ENCODE measurements around the gene LRP5. TPM values are rescaled to one million over a fixed set of nuclear protein-coding genes. Genes with fewer than 3 reads are reported as not detected.

The LRP5 gene
- total RNA-seq, 3 donors from 2014 or later: 23.6 to 48.8 (median 24.5) TPM

DNA sequence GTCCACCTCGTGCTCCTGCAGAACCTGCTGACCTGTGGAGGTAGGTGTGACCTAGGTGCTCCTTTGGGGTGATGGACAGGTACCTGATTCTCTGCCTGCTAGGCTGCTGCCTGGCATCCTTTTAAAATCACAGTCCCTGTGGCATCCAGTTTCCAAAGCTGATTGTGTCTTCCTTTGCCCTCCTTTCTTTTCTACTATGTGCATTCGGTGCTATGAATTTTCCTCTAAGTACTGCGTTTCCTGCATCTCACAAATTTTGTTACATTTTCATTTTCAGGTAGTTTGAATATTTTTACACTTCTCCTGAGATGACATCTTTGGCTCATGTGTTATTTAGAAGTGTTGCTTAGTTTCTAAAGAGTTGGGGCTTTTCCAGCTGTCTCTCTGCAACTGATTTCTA, 117.3 kb downstream of the LRP5 start:
- Histone ChIP-seq H3K4me3 (no peak overlapping the region), H3K27ac (no peak overlapping the region), H3K4me1 (no peaks in the 10 kb centered on the region), H3K27me3 (no peaks in the 10 kb centered on the region), H3K36me3 (peaks cover 7% of the 10 kb centered on the region), H3K9me3 (peaks cover 12 to 14% of the 10 kb centered on the region in 2 donors)
- intact Hi-C loops (cut with DNase I; ENCODE audit: low total_unique reads): no loop called here
- DNase-seq (ENCODE audit: low spot score in 2 of 2): no peak
- TF ChIP-seq POLR2A (IDR thresholded peaks at IDR 0.05): no peak
- TF ChIP-seq, protein P1, sequence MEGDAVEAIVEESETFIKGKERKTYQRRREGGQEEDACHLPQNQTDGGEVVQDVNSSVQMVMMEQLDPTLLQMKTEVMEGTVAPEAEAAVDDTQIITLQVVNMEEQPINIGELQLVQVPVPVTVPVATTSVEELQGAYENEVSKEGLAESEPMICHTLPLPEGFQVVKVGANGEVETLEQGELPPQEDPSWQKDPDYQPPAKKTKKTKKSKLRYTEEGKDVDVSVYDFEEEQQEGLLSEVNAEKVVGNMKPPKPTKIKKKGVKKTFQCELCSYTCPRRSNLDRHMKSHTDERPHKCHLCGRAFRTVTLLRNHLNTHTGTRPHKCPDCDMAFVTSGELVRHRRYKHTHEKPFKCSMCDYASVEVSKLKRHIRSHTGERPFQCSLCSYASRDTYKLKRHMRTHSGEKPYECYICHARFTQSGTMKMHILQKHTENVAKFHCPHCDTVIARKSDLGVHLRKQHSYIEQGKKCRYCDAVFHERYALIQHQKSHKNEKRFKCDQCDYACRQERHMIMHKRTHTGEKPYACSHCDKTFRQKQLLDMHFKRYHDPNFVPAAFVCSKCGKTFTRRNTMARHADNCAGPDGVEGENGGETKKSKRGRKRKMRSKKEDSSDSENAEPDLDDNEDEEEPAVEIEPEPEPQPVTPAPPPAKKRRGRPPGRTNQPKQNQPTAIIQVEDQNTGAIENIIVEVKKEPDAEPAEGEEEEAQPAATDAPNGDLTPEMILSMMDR (IDR thresholded peaks at IDR 0.05): no peak
- TF ChIP-seq POLR2AphosphoS5 (IDR thresholded peaks at IDR 0.05): no peak

DNA sequence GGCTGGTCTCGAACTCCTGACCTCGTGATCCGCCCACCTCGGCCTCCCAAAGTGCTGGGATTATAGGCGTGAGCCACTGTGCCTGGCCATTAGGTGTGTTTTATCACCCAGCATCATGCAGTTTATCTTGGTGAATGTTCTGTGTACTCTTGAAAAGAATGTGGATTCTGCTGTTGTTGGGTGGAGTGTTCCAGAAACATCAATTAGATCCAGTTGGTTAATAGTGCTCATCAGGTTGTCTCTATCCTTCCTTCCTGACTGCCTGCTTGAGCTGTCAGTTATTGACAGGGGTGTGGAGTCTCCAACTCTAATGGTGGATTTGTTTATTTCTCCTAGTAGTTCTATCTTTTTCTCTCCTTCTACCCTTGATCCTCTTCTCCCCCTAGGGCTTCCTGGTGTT, 118.0 kb downstream of the LRP5 start:
- no peaks in the 10 kb centered on the region for H3K27me3 ChIP-seq
- intact Hi-C loops (cut with DNase I; ENCODE audit: low total_unique reads): no loop called here
- no peak overlapping the region for H3K27ac ChIP-seq
- no peak overlapping the region for H3K4me3 ChIP-seq
- peaks cover 7% of the 10 kb centered on the region for H3K36me3 ChIP-seq
- no peaks in the 10 kb centered on the region for H3K4me1 ChIP-seq
- TF ChIP-seq POLR2AphosphoS5 (IDR thresholded peaks at IDR 0.05) (no peak), POLR2A (IDR thresholded peaks at IDR 0.05) (no peak)
- TF ChIP-seq, protein P1 (IDR thresholded peaks at IDR 0.05): no peak
- no peak for DNase-seq (ENCODE audit: low spot score in 2 of 2)
- H3K9me3 ChIP-seq: peaks cover 12 to 14% of the 10 kb centered on the region in 2 donors

DNA sequence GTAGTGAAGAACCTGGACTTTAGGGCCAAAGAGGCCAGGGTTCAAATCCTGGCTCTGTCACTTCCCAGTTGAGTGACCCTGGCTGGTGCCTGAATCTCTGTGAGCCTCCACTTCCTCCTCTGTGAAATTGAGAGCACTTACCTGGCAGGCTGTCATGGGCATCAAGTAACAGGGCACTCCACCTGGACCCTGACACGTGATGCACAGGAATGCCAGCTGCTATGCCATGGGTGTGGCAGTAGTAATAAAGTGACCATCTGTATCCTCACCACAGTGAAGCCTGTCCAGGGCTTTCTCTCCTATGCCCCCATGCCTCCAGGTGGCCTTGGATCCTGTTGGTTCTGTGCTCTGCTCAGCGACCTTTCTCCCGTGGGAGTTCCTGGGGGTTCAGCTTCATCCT, 118.4 kb downstream of the LRP5 start:
- DNase-seq (ENCODE audit: low spot score in 2 of 2): no peak
- H3K4me1 ChIP-seq: no peaks in the 10 kb centered on the region
- no peak for TF ChIP-seq POLR2AphosphoS5 (IDR thresholded peaks at IDR 0.05)
- no peak for TF ChIP-seq POLR2A (IDR thresholded peaks at IDR 0.05)
- TF ChIP-seq, protein P1 (IDR thresholded peaks at IDR 0.05): no peak
- H3K4me3 ChIP-seq: no peak overlapping the region
- H3K36me3 ChIP-seq: peaks cover 7% of the 10 kb centered on the region
- peaks cover 12 to 14% of the 10 kb centered on the region in 2 donors for H3K9me3 ChIP-seq
- intact Hi-C loops (cut with DNase I; ENCODE audit: low total_unique reads): no loop called here
- H3K27me3 ChIP-seq: no peaks in the 10 kb centered on the region
- no peak overlapping the region for H3K27ac ChIP-seq

DNA sequence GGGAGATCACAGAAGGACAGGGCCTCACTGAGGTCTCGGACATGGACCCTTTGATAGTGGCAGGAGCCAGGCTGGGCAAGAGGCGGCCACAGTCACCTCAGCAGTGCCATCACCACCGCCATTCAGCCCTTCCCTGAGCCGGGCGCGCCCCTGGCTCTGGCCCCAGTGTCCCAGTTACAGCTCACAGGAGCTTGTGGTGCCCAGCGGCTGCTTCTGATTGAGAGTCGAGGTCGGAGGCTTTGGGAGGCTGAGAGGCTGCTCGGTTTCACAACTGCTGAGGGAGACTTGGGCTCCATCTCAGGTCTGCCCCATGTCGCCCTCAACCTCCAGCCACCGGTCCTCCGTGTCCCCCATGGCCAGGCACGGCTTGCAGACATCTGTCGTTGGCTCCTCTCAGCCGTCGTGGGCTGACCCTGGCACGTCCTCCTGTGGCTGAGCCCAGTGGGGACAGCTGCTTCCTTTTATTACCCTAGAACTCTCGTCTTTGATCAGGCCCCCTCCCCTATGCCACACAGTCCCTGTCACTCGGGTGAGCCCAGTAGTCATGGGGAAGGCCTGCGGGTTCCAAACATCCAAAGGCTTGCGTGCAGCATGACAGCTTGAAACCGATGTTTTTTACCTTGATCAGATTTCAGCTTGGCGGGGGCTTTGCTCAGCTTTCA, 119.7 kb downstream of the LRP5 start:
- Histone ChIP-seq H3K9me3 (peaks cover 12 to 14% of the 10 kb centered on the region in 2 donors), H3K36me3 (peaks cover 7% of the 10 kb centered on the region), H3K4me3 (no peak overlapping the region), H3K27me3 (no peaks in the 10 kb centered on the region), H3K4me1 (no peaks in the 10 kb centered on the region), H3K27ac (no peak overlapping the region)
- intact Hi-C loops (cut with DNase I; ENCODE audit: low total_unique reads): no loop called here
- TF ChIP-seq POLR2A (IDR thresholded peaks at IDR 0.05) (no peak), POLR2AphosphoS5 (IDR thresholded peaks at IDR 0.05) (no peak)
- TF ChIP-seq, protein P1 (IDR thresholded peaks at IDR 0.05): no peak
- DNase-seq (ENCODE audit: low spot score in 2 of 2): no peak

DNA sequence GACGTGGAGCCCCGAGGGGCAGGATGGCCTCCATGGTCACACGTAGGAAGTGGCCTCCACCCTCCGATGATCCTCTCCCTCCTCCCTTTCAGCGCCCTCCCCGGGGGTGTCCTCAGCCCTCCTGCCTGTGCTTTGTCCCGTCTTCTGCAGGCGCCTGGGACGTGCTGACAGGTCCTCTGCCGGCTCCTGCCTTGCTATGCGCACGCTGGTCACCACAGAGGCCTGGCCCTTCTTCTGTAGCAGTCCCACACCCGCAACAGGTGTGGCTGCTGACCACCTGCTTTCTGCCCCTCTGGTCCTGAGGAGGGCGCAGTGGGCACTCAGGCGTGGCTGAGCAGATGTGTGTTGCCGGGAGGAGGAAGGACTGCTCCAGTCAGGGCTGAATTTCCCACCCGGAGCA, 120.5 kb downstream of the LRP5 start:
- Histone ChIP-seq H3K4me1 (peaks cover 0 to 1% of the 10 kb centered on the region in 2 donors), H3K27me3 (no peaks in the 10 kb centered on the region), H3K9me3 (peaks cover 12 to 14% of the 10 kb centered on the region in 2 donors), H3K36me3 (peaks cover 7% of the 10 kb centered on the region), H3K27ac (no peak overlapping the region), H3K4me3 (no peak overlapping the region)
- TF ChIP-seq POLR2A (IDR thresholded peaks at IDR 0.05) (no peak), POLR2AphosphoS5 (IDR thresholded peaks at IDR 0.05) (no peak)
- TF ChIP-seq, protein P1 (IDR thresholded peaks at IDR 0.05): no peak
- DNase-seq (ENCODE audit: low spot score in 2 of 2): no peak
- intact Hi-C loops (cut with DNase I; ENCODE audit: low total_unique reads): no loop called here
